HEK293 (cell line): ENCODE results near the gene TTC7B.

Experiments used
- CTCF ChIA-PET: fragments of 350-600 bp; formaldehyde crosslinking; extraction: SDS; loops from one replicate; lab custom pipeline; 2021; ENCODE audit warnings: antibody characterized with exemption; lab: Yijun Ruan, JAX
- POLR2A ChIA-PET: fragments of 300-600 bp; formaldehyde crosslinking; extraction: SDS; loops from one replicate; lab custom pipeline; 2020; ENCODE audit warnings: antibody characterized with exemption, inconsistent platforms; lab: Yijun Ruan, JAX
- H3K27ac ChIP-seq: fragments of 200-500 bp; sonication (Bioruptor generic); 2 replicates; pipeline ENCODE4 v1.5.1; 2014; ENCODE audit warnings: low read depth, low read length, control low read depth, inconsistent platforms; ENCODE audit errors: extremely low read depth
- H3K36me3 ChIP-seq, 2 experiments: fragments of 200-500 bp in 1 of 2; sonication (Bioruptor generic) in 1 of 2; 1 replicate in 1 of 2; 2 replicates in 1 of 2; pipeline ENCODE4 v1.5.1; 2014 to 2017; ENCODE audit warnings: inconsistent platforms in 2 of 2, low read length in 2 of 2; ENCODE audit not compliant: control insufficient read depth in 2 of 2, insufficient read depth in 1 of 2
- H3K4me1 ChIP-seq: fragments of 200-500 bp; sonication (Bioruptor generic); 2 replicates; pipeline ENCODE4 v1.5.1; 2014; ENCODE audit warnings: mild to moderate bottlenecking, low read length, inconsistent platforms; ENCODE audit not compliant: control insufficient read depth, insufficient read depth
- H3K4me3 ChIP-seq: 2 replicates; pipeline ENCODE4 v1.5.1; 2011; ENCODE audit warnings: low read depth, mild to moderate bottlenecking, control low read depth, low read length, moderate library complexity
- H3K9me3 ChIP-seq: fragments of 200-500 bp; sonication (Bioruptor generic); 2 replicates; pipeline ENCODE4 v1.5.1; 2014; ENCODE audit warnings: low read depth, low read length, inconsistent platforms; ENCODE audit not compliant: control insufficient read depth, insufficient read depth
- SCRT1 ChIP-seq: fragments of 450-650 bp; formaldehyde crosslinking; IDR thresholded peaks from 2 replicates; pipeline ENCODE4 v1.5.1; 2016; ENCODE audit warnings: missing biosample characterization, missing genetic modification characterization, borderline replicate concordance
- SP2 ChIP-seq: fragments of 450-650 bp; formaldehyde crosslinking; IDR thresholded peaks from 2 replicates; pipeline ENCODE4 v1.5.1; 2016; ENCODE audit warnings: missing biosample characterization, missing genetic modification characterization
- ZBTB10 ChIP-seq: fragments of 450-650 bp; formaldehyde crosslinking; IDR thresholded peaks from 2 replicates; pipeline ENCODE4 v1.5.1; 2016; ENCODE audit warnings: missing biosample characterization, missing genetic modification characterization
- ZBTB17 ChIP-seq: fragments of 450-650 bp; formaldehyde crosslinking; IDR thresholded peaks from 2 replicates; pipeline ENCODE4 v1.5.1; 2016; ENCODE audit warnings: missing biosample characterization, missing genetic modification characterization
- ZBTB48 ChIP-seq: fragments of 450-650 bp; formaldehyde crosslinking; IDR thresholded peaks from 2 replicates; pipeline ENCODE4 v1.5.1; 2016; ENCODE audit warnings: missing biosample characterization, missing genetic modification characterization
- ZNF133 ChIP-seq: fragments of 450-650 bp; formaldehyde crosslinking; IDR thresholded peaks from 2 replicates; pipeline ENCODE4 v1.5.1; 2016; ENCODE audit warnings: missing biosample characterization, missing genetic modification characterization
- ZNF2 ChIP-seq: fragments of 450-650 bp; formaldehyde crosslinking; IDR thresholded peaks from 2 replicates; pipeline ENCODE4 v1.5.1; 2016; ENCODE audit warnings: missing biosample characterization, missing genetic modification characterization
- ZNF23 ChIP-seq: fragments of 450-650 bp; formaldehyde crosslinking; IDR thresholded peaks from 2 replicates; pipeline ENCODE4 v1.5.1; 2016; ENCODE audit warnings: missing biosample characterization, missing genetic modification characterization, borderline replicate concordance
- ZNF311 ChIP-seq: fragments of 450-650 bp; formaldehyde crosslinking; IDR thresholded peaks from 2 replicates; pipeline ENCODE4 v1.5.1; 2017; ENCODE audit warnings: missing biosample characterization, missing genetic modification characterization, borderline replicate concordance
- ZNF335 ChIP-seq: fragments of 450-650 bp; formaldehyde crosslinking; conservative IDR thresholded peaks from 2 replicates; pipeline ENCODE4 v1.5.1; 2016; ENCODE audit warnings: missing biosample characterization, missing genetic modification characterization
- ZNF514 ChIP-seq: fragments of 450-650 bp; formaldehyde crosslinking; IDR thresholded peaks from 2 replicates; pipeline ENCODE4 v1.5.1; 2016; ENCODE audit warnings: missing biosample characterization, missing genetic modification characterization
- ZNF530 ChIP-seq: fragments of 450-650 bp; formaldehyde crosslinking; IDR thresholded peaks from 2 replicates; pipeline ENCODE4 v1.5.1; 2016; ENCODE audit warnings: low read depth, missing biosample characterization, missing genetic modification characterization
- ZNF544 ChIP-seq: fragments of 450-650 bp; formaldehyde crosslinking; IDR thresholded peaks from 2 replicates; pipeline ENCODE4 v1.5.0; 2017; ENCODE audit warnings: missing biosample characterization, missing genetic modification characterization
- ZNF558 ChIP-seq: fragments of 450-650 bp; formaldehyde crosslinking; IDR thresholded peaks from 2 replicates; pipeline ENCODE4 v1.5.1; 2016; ENCODE audit warnings: missing biosample characterization, missing genetic modification characterization
- ZNF610 ChIP-seq: fragments of 450-650 bp; formaldehyde crosslinking; IDR thresholded peaks from 2 replicates; pipeline ENCODE4 v1.5.1; 2016; ENCODE audit warnings: missing biosample characterization, missing genetic modification characterization, borderline replicate concordance
- ZNF621 ChIP-seq: fragments of 450-650 bp; formaldehyde crosslinking; IDR thresholded peaks from 2 replicates; pipeline ENCODE4 v1.5.1; 2017; ENCODE audit warnings: missing biosample characterization, missing genetic modification characterization
- ZNF677 ChIP-seq: fragments of 450-650 bp; IDR thresholded peaks from 2 replicates; pipeline ENCODE4 v1.5.0; 2018; ENCODE audit warnings: missing biosample characterization, mild to moderate bottlenecking, missing genetic modification characterization, moderate library complexity
- TF ChIP-seq, protein P1 (sequence below): fragments of 450-650 bp; formaldehyde crosslinking; IDR thresholded peaks from 2 replicates; pipeline ENCODE4 v1.5.1; 2017; ENCODE audit warnings: missing biosample characterization, mild to moderate bottlenecking, missing genetic modification characterization, moderate library complexity

The TTC7B gene

DNA sequence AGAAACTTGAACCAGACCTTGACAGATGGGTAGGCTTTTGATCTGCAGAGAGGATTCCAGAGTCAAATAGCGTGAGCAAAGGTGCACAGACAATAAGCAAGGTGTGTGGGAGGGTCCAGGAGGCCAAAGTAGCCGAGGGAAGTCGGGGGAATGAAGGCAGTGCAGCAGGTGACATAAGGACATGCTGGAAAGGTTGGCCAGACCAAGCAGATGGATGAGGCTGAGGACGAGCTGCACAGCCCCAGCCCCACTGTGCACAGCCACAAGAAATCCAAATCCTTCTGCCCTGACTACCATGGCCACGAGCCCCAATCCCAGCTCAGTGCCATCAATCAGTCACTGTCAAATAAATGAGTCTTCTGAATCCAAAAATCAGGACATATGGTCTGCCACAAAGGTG, 5.4 kb downstream of the TTC7B start:
- no peaks in the 10 kb centered on the region for H3K9me3 ChIP-seq
- H3K4me1 ChIP-seq = peaks cover 9% of the 10 kb centered on the region
- H3K27ac ChIP-seq = no peak overlapping the region
- H3K36me3 ChIP-seq = no peaks in the 10 kb centered on the region
- no peak overlapping the region for H3K4me3 ChIP-seq
- ChIA-PET CTCF (interaction anchor here (0.7 kb wide), 1 partner anchor 10 kb away, joined by 3 read pairs; no protein-coding TSS in a partner anchor), POLR2A (no interaction called here)
- TF ChIP-seq ZBTB17 (tag by site-specific recombination) (peak; percentile 29; the same call in 1 of the 2 replicates), SCRT1 (tag by site-specific recombination) (no peak), ZNF610 (no peak), ZNF514 (no peak), SP2 (tag by site-specific recombination) (no peak), ZNF23 (tag by site-specific recombination) (no peak), ZNF2 (tag by site-specific recombination) (no peak)
- TF ChIP-seq, protein P1, sequence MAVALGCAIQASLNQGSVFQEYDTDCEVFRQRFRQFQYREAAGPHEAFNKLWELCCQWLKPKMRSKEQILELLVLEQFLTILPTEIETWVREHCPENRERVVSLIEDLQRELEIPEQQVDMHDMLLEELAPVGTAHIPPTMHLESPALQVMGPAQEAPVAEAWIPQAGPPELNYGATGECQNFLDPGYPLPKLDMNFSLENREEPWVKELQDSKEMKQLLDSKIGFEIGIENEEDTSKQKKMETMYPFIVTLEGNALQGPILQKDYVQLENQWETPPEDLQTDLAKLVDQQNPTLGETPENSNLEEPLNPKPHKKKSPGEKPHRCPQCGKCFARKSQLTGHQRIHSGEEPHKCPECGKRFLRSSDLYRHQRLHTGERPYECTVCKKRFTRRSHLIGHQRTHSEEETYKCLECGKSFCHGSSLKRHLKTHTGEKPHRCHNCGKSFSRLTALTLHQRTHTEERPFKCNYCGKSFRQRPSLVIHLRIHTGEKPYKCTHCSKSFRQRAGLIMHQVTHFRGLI (tag by site-specific recombination) = no peak

DNA sequence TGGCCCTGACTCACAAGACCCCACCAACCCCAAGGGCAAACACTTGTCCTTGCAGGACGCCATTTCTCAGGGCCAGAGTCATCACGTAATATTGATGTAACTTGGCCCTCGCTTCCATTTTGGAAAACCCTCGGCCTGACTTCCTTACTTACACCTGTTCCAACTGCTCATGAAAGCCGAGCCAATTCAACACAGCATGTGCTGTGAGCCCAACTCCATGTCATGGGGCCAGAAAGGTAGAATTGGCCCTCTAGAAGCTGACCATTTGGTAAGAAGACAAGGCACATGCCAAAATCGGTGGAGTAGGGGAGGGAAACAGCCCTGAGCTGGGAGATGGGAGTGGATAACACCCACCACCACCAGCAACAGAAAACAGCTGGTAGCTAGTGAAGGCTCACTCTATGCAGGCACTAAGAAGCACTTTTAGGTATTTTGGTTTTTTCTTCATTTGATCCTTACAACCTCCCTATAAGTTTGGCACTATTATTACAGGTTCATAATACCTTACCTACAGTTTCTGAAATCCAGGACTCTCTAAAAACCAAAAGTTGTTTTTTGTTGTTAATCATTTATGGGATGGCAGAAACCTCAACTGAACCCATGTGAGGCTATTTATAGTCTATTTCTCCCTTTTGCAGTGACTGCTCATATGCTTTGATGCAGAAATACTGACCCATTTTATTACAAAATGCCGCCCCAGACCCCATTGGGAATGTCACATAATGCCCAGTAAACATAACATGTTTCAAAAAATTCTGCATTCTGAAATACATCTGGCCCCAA, 6.5 kb downstream of the TTC7B start:
- ChIA-PET POLR2A (no interaction called here), CTCF (no interaction called here)
- Histone ChIP-seq H3K4me1 (peaks cover 3% of the 10 kb centered on the region), H3K9me3 (no peaks in the 10 kb centered on the region), H3K36me3 (no peaks in the 10 kb centered on the region), H3K27ac (no peak overlapping the region), H3K4me3 (no peak overlapping the region)
- TF ChIP-seq ZNF677 (tag by site-specific recombination) = no peak
- TF ChIP-seq ZNF133 = peak; percentile 61

DNA sequence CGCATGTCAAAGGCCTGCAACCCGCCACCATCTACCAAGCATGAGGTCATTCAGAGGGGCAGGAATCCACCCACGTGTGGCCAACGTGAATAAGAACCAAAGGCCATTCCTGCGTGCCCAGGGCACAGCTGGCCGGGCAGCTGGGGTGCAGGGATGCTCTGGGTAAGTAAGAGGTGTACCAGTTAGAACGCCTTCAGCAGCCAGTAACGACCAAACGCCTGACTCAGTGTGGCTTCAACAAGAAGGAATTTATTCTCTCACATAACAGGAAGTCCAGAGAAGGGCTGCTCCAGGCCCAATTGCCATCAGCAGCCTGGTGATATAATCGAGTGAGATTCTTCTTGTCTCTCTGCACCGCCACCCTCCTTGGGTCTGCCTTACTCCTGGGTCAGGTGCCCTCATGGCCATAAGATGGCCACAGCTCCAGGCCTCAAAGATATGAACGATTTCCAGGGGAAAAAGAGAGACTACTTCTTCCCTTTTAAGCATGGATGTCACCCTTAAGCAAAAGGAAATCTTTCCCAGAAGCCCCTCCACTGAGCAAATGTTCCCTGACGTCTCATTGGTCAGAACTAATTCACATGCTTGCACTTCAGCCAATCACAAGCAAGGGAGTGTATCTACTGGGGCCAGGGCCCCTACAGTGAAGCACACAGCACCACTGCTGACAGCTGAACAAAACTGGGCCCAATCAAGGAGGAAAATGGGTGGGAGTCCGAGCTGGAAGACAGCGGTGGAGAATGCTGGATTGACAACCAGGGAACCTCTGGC, 7.3 kb downstream of the TTC7B start:
- H3K27ac ChIP-seq = no peak overlapping the region
- CTCF ChIA-PET = interaction anchor here (0.7 kb wide), 1 partner anchor 87 kb away, joined by 3 read pairs; no protein-coding TSS in a partner anchor
- no peaks in the 10 kb centered on the region; the same call in 1 of the 2 replicates for H3K4me1 ChIP-seq
- no peak for TF ChIP-seq ZNF311 (tag by site-specific recombination)
- TF ChIP-seq ZBTB48 = 0 out of 2 replicates have a peak, but pooled peaks have one; percentile 15
- no peak for TF ChIP-seq ZBTB10 (tag by site-specific recombination)
- no peak for TF ChIP-seq ZNF335
- no peak for TF ChIP-seq ZNF558 (tag by site-specific recombination)
- TF ChIP-seq SP2 (tag by site-specific recombination) = peak; percentile 34
- no peak for TF ChIP-seq ZNF621 (tag by site-specific recombination)
- TF ChIP-seq ZNF544 (tag by site-specific recombination) = no peak
- no peak for TF ChIP-seq ZNF530 (tag by site-specific recombination)
- TF ChIP-seq, all 188 proteins: peak for 2
- Histone ChIP-seq H3K4me3 (no peak overlapping the region), H3K36me3 (no peaks in the 10 kb centered on the region), H3K9me3 (no peaks in the 10 kb centered on the region)
- POLR2A ChIA-PET = no interaction called here
